Stimulated activated CD4-positive, alpha-beta T cell treated with anti-CD3 and anti-CD28 coated beads, Interleukin-4, amount 100 ng/mL, for 48 hours (primary cell): ENCODE data around the gene FRMD4A.
"Not testable (repeated sequence)": the region's sequence is repeated elsewhere in the genome, so short reads cannot be mapped to it uniquely, and the experiment has no call there.

Source experiments
- DNase-seq, 2 donors: peaks; one replicate each; pipeline ENCODE4 v3.0.0-alpha.2; 2020; ENCODE audit warnings: low read depth in 2 of 2

Gene FRMD4A

DNA sequence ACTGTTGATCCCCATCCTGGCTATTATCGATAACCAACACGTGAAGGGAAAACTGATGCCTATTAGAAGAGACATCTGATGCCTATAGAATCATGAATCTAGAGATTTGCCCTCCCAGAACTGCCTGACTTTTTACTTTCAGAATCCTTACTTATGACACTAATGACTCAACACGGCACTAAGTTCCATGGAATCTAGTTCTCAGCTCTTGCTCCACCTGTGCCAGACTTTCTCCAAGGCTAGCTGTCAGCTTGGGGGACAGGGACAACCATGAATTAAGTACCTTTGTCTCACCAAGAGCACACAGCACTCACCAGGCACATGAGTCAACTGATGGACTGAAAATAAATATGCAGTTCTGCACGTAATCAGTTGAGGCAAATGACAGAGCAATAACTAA is 184.2 kb downstream of the FRMD4A start:
- DNase-seq = no peak

- DNase-seq = no peak
These were observed 184.7 kb downstream of the FRMD4A start for GRCh38 chr10:14146025-14146424.

GRCh38 chr10:14144451-14144850 is 186.3 kb downstream of the FRMD4A start:
- no peak for DNase-seq

GRCh38 chr10:14142606-14143250 is 188.0 kb downstream of the FRMD4A start:
- no peak for DNase-seq

DNA sequence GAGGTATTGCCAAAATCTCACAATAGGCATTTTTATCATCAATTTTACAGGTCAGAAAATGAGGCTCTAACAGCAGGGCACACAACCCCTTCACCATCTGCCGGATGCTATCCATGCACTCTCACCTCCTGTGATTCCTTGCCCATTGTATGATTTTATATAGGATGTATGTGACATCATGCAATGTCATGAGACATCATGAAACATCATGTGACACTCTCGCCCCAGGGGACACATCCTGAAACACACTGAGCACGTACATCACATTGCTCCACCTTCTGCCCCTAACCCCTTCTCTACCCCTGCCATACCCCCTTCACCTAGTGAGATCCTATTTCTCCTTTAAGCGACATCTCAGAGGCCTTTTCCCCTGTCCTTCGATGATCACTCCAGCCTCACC is 189.4 kb downstream of the FRMD4A start:
- DNase-seq = no peak

DNA sequence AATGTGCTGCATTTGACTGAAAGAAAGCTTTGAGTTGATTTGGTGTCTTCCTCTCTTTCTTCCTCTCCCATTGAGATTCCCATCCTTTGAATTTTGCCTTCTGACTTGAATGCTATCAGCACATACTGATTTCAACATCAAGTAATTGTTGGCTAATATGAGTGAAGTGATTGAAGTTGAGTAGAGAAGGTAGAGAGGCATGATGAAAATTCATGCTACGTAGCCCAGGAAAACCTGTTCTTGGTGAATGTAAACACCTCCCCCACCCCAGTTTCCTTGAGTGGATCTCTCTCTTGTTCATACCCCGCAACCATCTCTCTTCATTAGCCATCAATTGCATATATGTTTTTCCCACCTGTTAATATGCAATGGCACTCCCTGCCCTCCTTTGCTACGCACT is 193.3 kb downstream of the FRMD4A start:
- no peak for DNase-seq

GRCh38 chr10:14135196-14135595 is 195.5 kb downstream of the FRMD4A start:
- DNase-seq = not testable (repeated sequence)

- no peak for DNase-seq
These were observed 196.4 kb downstream of the FRMD4A start for GRCh38 chr10:14134275-14134674.

DNA sequence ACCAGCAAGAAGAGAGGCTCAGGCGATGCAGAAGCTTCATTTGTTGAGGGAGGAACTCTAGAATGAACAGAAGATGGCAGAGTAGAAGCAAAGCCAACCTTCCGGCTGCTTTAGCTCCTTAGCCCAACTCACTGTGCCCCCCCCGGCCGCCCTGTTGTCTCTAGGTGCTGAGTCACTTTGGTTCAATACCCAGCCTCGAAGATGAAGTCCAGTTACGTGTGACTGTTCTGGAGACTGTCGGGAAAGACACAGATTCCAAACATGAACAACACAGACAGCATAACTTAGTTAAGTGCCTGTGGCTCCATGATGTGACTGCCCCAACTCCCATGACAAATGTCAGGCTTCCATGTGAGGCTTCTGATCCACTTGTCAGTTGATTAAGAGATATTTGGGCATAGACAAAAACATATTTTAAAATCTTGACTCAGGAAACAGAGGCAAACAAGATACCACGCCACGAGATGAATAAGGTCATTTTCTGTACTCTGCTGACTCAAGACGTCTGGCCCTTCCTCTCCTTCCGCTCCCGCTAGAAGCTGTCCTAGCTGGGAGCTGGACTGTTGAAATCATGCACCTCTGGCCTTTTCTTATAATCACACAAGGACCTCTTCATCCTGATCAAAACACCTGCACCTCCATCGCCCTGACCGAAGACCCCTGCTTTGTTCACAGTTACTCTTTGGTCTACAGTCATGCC is 199.3 kb downstream of the FRMD4A start:
- DNase-seq = no peak

DNA sequence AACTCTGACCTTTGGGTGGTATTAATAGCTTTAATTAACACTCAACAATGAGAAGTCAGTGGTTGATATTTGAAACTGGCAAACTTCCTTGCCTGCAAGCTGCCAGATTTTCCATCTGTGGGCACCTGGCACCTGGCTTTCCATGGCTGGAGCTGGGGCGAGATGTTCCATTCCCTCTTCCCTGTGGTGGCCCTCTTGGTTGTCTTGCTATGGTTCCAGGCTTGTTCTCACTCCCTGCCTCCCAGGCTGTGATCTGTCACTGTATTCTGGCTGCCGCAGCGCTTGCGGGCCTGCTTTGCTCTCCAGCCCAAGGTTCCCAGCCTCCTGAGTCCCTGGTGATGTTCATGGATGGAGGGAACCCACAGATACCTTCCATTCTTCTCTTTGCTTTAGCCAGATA is 201.0 kb downstream of the FRMD4A start:
- no peak for DNase-seq

GRCh38 chr10:14128519-14128918 is 202.2 kb downstream of the FRMD4A start:
- no peak for DNase-seq

GRCh38 chr10:14126697-14127440 is 203.9 kb downstream of the FRMD4A start:
- no peak for DNase-seq

DNA sequence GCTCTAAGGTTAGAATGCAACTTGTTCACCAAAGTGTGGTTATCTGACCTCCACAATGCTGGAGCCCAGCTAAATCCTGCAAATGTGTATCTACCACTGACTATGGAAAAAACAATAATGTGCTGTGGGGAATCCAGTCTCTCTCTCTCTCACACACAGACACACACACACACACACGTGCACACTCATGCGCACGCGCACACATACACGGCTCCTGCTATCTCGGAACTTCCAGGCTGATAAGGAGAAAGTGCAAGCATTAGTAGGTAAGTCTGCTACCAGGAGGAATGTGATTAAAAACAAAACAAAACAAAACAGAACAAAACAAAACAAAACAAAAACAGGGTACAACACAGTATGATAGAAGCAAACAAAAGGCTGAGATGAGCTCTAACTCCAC is 205.2 kb downstream of the FRMD4A start:
- DNase-seq = no peak

DNA sequence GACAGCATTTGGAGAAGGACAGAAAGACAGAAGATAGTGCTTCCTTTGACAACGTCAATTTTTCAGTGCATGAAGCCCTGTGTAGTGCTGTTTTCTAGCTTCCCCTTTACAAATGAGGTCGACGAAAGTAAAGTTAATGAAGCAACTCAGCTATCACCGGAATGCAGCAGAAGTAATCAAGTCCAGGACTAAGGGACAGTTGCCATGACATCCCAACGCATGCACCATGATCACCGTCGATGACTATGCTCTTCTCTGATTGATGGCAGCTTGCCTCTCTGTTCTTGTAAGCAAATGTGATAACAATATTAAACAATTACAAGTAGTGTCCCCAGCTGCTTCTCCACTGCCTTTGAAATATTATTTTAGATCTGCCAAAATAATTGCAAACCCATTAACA is 205.8 kb downstream of the FRMD4A start:
- DNase-seq = no peak

DNA sequence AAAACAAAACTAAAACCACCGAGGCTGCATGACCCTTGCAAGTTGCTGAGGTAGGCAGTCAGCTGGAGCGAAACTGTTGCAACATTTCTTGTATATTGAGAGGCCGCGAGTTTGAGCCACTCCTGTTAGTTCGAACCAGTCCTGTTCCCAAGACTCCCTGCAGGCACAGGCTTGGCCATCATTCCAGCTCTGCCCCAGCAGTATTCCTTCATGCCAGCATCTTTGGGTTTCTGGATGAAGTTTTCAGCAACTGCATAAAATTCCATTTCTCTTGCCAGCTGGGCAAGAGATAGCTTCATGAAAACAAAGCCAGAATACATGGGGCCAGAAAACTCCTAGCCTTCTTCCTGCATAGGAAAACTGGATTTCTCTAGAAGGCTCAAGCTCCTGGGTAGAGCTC is 207.6 kb downstream of the FRMD4A start:
- DNase-seq = no peak

- no peak for DNase-seq
These were observed 209.9 kb downstream of the FRMD4A start for GRCh38 chr10:14120812-14121211.

DNA sequence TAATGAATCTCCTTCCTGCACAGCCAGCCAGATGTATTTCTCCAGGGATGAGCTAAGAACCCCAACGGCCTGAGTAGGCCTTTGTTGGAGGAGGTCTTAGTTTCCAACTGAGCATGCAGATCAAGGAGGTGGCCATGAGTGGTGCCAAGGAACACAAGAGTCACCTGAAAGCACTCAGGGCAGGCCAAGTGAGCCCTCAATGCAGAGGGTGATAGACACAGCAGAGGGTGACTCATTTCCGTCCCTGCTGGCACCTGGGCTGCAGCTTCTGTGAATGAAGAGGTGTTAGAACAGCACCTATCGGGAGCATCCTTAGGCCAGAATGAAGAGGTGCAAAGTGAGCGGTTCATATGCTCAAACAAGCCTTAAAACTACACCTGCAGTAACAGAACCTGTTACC is 211.8 kb downstream of the FRMD4A start:
- no peak for DNase-seq

GRCh38 chr10:14116837-14117236 is 213.9 kb downstream of the FRMD4A start:
- no peak for DNase-seq

- DNase-seq = no peak
These were observed 214.7 kb downstream of the FRMD4A start for GRCh38 chr10:14116021-14116420.

DNA sequence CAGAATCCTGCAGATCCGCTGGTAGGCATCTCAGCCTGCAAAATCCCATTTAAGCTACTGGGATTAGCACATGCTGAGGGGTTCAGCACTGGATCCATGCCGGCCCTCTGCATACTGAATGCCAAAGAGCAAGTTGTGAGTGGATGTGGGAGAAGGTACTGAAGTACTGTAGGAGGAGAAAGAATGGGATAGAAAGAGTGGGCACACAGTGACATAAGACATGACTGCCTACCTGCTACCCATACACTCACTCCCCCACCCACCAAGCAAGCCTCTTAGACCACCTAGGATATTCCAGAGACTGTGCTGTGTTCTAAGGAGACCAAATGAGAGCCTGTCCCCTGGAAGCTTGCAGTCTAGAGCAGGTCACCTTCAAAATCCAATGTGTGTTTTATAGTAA is 215.9 kb downstream of the FRMD4A start:
- DNase-seq = no peak

DNA sequence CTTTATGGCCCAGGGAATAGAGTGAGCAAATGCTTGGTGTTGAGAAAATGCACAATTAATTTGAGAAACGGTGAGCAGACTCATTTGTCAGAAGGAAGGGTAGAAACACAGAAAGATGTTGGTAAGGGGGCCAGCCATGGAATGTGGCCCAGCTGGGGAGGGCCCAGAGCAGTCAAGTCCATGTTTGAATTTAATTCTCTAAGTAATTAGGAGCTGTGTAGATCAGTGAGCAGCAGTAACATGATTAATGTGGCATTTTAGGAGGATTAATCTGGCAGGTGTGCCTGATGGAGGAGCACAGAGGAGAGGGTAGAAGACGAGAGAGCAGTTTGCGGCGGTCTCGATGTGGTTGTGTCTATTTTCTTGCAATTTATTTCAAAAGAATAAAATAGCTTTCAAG is 218.7 kb downstream of the FRMD4A start:
- no peak for DNase-seq

GRCh38 chr10:14111208-14111607 is 219.5 kb downstream of the FRMD4A start:
- DNase-seq = no peak

- DNase-seq = no peak
These were observed 223.9 kb downstream of the FRMD4A start for GRCh38 chr10:14106828-14107227.
